HUDEP-2 (cell line): ENCODE measurements around the gene CITED2.

Experiments
- DNase-seq, 76 experiments: peaks; one replicate each; lab custom pipeline; 2025; ENCODE audit not compliant: unreplicated experiment in 76 of 76; lab: John Stamatoyannopoulos, UW

The CITED2 gene

DNA sequence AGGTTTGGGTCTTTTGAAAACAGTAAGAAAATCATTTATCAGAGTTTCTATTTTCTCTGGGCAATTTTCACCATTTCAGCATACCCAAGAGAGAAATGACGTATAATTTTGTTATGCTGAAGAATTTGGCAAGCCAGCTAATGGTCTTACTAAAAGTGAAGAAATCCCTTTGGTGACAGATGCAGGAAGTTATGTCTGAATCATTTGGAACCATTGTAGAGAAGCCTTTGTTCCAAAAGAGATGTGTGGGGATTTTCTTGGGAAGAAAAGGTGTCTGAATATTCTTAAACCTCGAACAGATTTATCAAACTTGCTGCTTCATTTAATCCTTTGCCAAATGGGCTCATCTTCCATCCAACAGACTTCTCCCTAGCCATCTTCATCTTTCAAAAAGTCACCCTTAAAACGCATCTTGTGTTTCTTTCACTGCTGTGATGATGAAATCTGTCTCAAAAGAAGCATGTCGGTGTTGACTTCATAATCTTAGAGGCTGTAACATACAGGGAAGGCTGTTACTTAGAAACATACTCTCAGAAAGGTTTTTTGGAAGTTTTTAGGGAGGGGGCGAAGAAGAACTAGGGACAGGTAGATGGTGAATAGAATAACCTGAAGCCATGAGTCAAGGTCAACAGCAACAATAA, 39.5 kb downstream of the CITED2 start:
- no peak for DNase-seq

DNA sequence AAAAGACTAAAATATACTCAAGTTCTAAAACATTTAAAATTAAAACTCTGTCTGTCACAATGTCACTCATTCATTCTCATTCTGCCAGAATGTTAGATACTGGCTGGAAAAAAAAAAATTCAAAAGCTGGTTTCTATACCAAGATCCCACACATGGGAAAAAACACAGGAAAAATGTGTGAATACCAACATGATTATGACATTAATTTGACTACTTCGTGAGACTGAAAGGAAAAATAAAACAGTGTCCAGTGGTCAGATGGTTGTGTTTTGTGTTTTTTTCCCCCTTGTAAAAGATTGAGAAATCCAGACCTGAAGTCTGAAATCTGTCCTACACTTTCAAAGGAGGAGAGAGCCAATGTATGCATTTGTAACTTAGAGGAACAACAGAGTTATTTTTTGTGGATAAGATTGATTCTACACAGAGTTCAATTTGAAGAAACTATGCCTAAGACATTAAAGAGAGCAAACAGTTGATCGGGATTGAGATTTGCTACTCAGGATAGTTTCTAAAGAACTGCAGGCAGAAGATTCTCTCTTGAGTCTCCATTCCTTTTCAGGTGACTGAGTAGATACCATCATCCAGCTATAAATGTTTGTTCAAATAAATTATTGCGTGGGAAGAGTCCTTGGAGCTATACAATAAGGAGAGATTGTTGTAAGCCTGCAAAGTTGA, 43.5 kb downstream of the CITED2 start:
- DNase-seq = no peak

DNA sequence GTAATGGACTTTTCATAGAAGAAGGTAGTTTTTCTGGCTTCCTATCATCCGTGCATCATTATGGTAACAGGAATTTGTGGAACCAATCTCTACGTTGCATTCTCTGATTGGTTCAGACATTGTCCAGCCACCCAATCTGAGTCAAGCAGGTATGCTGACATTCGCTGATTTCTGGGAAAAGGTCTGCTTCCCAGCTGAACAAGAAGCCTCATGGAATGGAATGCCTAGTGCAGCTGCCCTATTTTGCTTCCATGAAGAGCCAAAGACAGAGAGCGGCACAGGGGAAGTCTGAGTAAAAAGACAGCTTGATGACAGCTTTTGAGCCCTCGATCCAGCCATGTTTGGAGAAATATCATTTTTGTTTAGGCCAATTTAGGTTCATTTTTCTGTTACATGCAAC, 44.1 kb downstream of the CITED2 start:
- DNase-seq = no peak

- DNase-seq = no peak
Observed at GRCh38 chr6:139329224-139329623, 45.2 kb downstream of the CITED2 start.

DNA sequence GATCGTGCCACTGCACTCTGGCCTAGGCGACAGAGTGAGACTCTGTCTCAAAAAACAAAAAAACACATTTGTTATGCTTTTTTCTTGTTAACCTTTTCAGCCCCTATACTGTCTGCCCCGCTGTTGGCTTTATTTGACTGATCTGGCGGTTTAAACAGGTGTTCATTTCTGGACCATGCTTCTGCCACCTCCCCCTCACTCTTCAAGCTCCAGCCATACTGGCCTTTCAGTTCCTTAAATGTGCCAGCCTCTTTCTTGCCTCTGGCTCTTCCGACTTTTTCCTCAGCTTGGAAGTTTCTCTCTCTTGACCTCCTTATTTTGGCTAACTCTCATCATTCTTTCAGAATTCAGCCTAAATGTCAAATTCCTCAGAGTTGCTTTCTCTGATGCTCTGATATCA, 47.4 kb downstream of the CITED2 start:
- DNase-seq = no peak

- DNase-seq = no peak
Observed at GRCh38 chr6:139325686-139326085, 48.8 kb downstream of the CITED2 start.

GRCh38 chr6:139325125-139325524, 49.3 kb downstream of the CITED2 start:
- peak in 3 of 76 experiments; percentile 6 to 35 (median 14) for DNase-seq

GRCh38 chr6:139324301-139324555, 50.2 kb downstream of the CITED2 start:
- DNase-seq = no peak

- DNase-seq = peak in 12 of 76 experiments; percentile 2 to 40 (median 10)
Observed at GRCh38 chr6:139323511-139324300, 50.7 kb downstream of the CITED2 start.
